ENCODE data around the gene DCST2. TPM values are rescaled to one million over a fixed set of nuclear protein-coding genes. Genes with fewer than 3 reads are reported as not detected.
A peak's percentile ranks its signal among the peaks of the same experiment; 100 is the strongest.

The DCST2 gene
- total RNA-seq, 1 experiment from 2014 or later: 0.21 TPM

DNA sequence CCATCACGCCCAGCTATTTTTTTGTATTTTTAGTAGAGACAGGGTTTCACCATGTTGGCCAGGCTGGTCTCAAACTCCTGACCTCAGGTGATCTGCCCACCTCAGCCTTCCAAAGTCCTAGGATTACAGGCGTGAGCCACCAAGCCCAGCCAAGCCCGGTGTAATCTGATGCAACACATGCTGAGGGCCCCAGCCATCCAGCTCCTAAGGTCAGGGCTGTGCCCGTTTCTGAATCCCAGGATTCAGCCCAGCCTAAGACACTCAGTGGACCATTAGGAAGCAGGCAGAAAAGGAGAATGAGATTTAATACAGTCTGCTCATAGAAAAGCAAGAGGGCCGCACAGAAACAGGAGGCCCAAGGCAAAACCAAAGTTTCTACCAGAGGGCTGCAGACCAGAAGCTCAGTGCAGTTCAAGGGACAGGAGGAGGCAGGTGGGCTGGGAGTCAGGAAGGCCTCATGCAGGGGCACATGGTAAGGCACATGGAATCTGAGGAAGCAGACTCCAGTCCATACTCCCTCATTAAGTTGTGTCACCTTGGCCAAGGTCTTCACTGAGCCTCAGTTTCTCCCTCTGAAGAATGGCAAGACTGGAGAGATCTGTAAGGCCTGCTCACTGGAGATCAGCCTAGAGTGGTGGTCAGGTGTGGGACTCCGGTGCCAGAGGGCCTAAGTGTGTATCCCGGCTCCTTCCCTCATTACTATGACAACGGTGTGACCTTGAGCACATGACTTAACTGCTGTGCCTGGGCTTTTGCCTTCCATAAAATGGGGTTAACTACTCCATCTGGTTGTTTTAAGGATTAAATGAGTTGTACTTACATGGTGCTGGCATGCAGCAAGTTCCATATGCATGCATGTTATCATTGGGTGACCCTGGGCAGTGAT is 15.1 kb upstream of the DCST2 start:
- POLR2A ChIA-PET (ENCODE audit: low non-redundant PET): no interaction called here

DNA sequence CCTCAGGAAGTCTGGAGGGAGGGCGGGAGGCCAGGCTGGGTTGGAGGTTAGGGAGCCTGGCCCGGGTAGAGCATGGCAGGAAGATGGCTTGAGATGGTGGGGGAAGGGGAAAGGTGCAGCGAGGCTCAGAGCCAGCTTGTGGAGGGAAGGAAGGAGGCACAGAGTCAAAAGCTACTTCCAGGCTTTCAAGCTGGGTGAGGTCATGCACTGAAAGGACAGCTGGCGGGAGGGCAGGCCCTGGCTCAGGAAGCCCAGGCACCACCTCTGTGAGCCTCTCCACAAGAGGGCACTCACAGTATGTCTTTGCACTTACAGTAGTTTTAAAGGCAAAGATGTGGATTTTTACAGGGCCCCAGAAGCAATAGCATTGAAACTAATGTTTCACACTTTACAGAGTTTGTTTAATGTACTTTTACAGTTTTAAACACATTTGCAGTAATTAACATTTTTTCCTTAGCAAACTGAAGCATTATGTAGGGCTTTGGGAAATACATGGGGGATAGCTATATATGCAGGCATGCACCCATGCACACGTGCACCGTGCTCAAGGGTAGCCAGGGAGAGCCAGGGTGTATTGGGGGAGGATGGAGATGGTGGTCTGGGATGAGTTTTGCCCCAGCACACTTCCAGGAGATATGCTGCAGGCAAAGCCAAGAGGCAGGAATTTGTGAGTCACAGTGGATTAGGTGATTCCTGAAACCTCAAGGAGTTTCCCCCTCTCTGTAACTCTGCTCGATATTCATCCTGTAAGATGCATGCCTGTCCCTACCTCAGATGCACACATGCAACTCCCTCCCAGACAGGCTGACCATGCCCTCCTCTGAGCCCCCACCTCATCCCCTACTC is 11.5 kb upstream of the DCST2 start:
- H3K4me1 ChIP-seq (ENCODE audit: insufficient read depth, low read length, poor library complexity, severe bottlenecking): peaks cover 6% of the 10 kb centered on the region
- TF ChIP-seq, protein P1, sequence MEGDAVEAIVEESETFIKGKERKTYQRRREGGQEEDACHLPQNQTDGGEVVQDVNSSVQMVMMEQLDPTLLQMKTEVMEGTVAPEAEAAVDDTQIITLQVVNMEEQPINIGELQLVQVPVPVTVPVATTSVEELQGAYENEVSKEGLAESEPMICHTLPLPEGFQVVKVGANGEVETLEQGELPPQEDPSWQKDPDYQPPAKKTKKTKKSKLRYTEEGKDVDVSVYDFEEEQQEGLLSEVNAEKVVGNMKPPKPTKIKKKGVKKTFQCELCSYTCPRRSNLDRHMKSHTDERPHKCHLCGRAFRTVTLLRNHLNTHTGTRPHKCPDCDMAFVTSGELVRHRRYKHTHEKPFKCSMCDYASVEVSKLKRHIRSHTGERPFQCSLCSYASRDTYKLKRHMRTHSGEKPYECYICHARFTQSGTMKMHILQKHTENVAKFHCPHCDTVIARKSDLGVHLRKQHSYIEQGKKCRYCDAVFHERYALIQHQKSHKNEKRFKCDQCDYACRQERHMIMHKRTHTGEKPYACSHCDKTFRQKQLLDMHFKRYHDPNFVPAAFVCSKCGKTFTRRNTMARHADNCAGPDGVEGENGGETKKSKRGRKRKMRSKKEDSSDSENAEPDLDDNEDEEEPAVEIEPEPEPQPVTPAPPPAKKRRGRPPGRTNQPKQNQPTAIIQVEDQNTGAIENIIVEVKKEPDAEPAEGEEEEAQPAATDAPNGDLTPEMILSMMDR (conservative IDR thresholded peaks at IDR 0.05; ENCODE audit: low read depth, low read length): peak; percentile 65
- TF ChIP-seq EZH2 (IDR thresholded peaks at IDR 0.05; ENCODE audit: borderline replicate concordance, low read depth, low read length, poor library complexity, severe bottlenecking): no peak
- BruUV-seq (replicated peaks): no TSS peak
- intact Hi-C loops (cut with micrococcal nuclease; ENCODE audit: unreplicated experiment): no loop called here
- CTCF ChIA-PET: interaction anchor here (1.3 kb wide), 1 partner anchor 40 kb away, joined by 3 read pairs; no protein-coding TSS in a partner anchor
- H3K27me3 ChIP-seq (replicated peaks; ENCODE audit: insufficient read depth, low read depth, low read length, poor library complexity): no peaks in the 10 kb centered on the region
- H3K36me3 ChIP-seq (ENCODE audit: insufficient read depth, low read length, poor library complexity, severe bottlenecking): no peaks in the 10 kb centered on the region
- peak; percentile 48 for DNase-seq (ENCODE audit: low spot score)
- POLR2A ChIA-PET (ENCODE audit: low non-redundant PET): no interaction called here
- H3K9me3 ChIP-seq (ENCODE audit: low read depth, low read length, poor library complexity, severe bottlenecking): no peaks in the 10 kb centered on the region
- no peak overlapping the region for H3K4me3 ChIP-seq (ENCODE audit: low read depth, low read length, poor library complexity, severe bottlenecking)
- H3K27ac ChIP-seq (ENCODE audit: low read depth, low read length, poor library complexity, severe bottlenecking): no peak overlapping the region

More for the DNA sequence above, 15.1 kb upstream of the DCST2 start:
- CTCF ChIA-PET: interaction anchor here (0.6 kb wide), 1 partner anchor 132 kb away, joined by 3 read pairs; no protein-coding TSS in a partner anchor
- TF ChIP-seq EZH2 (IDR thresholded peaks at IDR 0.05; ENCODE audit: borderline replicate concordance, low read depth, low read length, poor library complexity, severe bottlenecking): no peak
- no peaks in the 10 kb centered on the region for H3K9me3 ChIP-seq (ENCODE audit: low read depth, low read length, poor library complexity, severe bottlenecking)
- no TSS peak for BruUV-seq (replicated peaks)
- no peak overlapping the region for H3K4me3 ChIP-seq (ENCODE audit: low read depth, low read length, poor library complexity, severe bottlenecking)
- H3K27me3 ChIP-seq (replicated peaks; ENCODE audit: insufficient read depth, low read depth, low read length, poor library complexity): no peaks in the 10 kb centered on the region
- H3K27ac ChIP-seq (ENCODE audit: low read depth, low read length, poor library complexity, severe bottlenecking): no peak overlapping the region
- intact Hi-C loops (cut with micrococcal nuclease; ENCODE audit: unreplicated experiment): no loop called here
- DNase-seq (ENCODE audit: low spot score): no peak
- no peaks in the 10 kb centered on the region for H3K36me3 ChIP-seq (ENCODE audit: insufficient read depth, low read length, poor library complexity, severe bottlenecking)
- H3K4me1 ChIP-seq (ENCODE audit: insufficient read depth, low read length, poor library complexity, severe bottlenecking): peaks cover 20% of the 10 kb centered on the region

DNA sequence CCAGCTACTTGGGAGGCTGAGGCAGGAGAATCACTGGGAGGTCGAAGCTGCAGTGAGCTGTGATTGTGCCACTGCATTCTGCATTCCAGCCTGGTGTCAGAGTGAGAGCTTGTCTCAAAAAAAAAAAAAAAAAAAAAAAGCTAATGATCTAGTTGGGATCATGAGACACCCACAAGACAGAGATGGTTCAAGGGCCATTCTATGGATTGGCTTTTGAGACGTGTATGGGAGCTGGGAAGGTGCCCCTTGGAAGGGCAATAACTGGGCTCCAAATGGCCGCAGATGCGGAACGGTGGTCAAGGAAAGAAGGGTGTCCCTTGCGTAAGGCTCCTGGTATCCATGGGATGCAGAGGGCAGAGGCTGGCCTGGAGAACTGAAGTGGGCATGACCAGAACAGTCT is 10.8 kb upstream of the DCST2 start:
- CTCF ChIA-PET: interaction anchor here (0.6 to 1.3 kb wide), 4 partner anchors 27 to 74 kb away, joined by 3 to 6 read pairs (median 3); no protein-coding TSS in a partner anchor
- H3K4me1 ChIP-seq (ENCODE audit: insufficient read depth, low read length, poor library complexity, severe bottlenecking): no peaks in the 10 kb centered on the region
- H3K36me3 ChIP-seq (ENCODE audit: insufficient read depth, low read length, poor library complexity, severe bottlenecking): no peaks in the 10 kb centered on the region
- POLR2A ChIA-PET (ENCODE audit: low non-redundant PET): no interaction called here
- H3K9me3 ChIP-seq (ENCODE audit: low read depth, low read length, poor library complexity, severe bottlenecking): no peaks in the 10 kb centered on the region
- BruUV-seq (replicated peaks): no TSS peak
- H3K27me3 ChIP-seq (replicated peaks; ENCODE audit: insufficient read depth, low read depth, low read length, poor library complexity): no peaks in the 10 kb centered on the region
- H3K27ac ChIP-seq (ENCODE audit: low read depth, low read length, poor library complexity, severe bottlenecking): no peak overlapping the region
- no peak for DNase-seq (ENCODE audit: low spot score)
- no peak for TF ChIP-seq EZH2 (IDR thresholded peaks at IDR 0.05; ENCODE audit: borderline replicate concordance, low read depth, low read length, poor library complexity, severe bottlenecking)
- TF ChIP-seq, protein P1 (conservative IDR thresholded peaks at IDR 0.05; ENCODE audit: low read depth, low read length): no peak
- no peak overlapping the region for H3K4me3 ChIP-seq (ENCODE audit: low read depth, low read length, poor library complexity, severe bottlenecking)
- intact Hi-C loops (cut with micrococcal nuclease; ENCODE audit: unreplicated experiment): no loop called here
